Uterus (tissue), 2 donors: Measurements from ENCODE around the gene PFKL.

Experiments
- POLR2A ChIP-seq, 2 donors: fragments of 450-650 bp; IDR thresholded peaks; one replicate each; pipeline ENCODE4 v1.6.1; 2016; ENCODE audit warnings: antibody characterized with exemption in 2 of 2, mild to moderate bottlenecking in 1 of 2, moderate library complexity in 1 of 2
- TF ChIP-seq, protein P1 (sequence below), 4 experiments: fragments of 200-600 bp in 2 of 4; fragments of 450-650 bp in 2 of 4; sonication (generic) in 2 of 4; IDR thresholded peaks; one replicate each; pipeline ENCODE4 v1.5.1; 2016 to 2019; ENCODE audit warnings: antibody characterized with exemption in 4 of 4, mild to moderate bottlenecking in 2 of 4, moderate library complexity in 1 of 4

DNA sequence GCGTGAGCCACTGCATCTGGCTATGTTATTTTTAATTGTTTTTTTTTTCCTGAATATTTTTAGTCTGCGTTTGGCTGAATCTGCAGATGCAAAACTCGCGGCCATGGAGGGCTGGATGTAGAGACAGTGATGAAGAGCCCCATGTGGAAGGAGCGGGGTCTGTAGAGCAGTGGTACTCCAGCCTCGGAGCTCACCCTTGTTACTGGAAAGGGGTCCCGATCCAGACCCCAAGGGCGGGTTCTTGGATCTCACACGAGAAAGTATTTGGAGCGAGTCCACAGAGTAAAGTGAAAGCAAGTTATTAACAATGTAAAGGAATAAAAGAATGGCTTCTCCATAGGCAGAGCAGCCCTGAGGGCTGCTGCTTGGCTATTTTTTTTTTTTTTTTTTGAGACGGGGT, 56.3 kb downstream of the PFKL start:
- TF ChIP-seq, protein P1, sequence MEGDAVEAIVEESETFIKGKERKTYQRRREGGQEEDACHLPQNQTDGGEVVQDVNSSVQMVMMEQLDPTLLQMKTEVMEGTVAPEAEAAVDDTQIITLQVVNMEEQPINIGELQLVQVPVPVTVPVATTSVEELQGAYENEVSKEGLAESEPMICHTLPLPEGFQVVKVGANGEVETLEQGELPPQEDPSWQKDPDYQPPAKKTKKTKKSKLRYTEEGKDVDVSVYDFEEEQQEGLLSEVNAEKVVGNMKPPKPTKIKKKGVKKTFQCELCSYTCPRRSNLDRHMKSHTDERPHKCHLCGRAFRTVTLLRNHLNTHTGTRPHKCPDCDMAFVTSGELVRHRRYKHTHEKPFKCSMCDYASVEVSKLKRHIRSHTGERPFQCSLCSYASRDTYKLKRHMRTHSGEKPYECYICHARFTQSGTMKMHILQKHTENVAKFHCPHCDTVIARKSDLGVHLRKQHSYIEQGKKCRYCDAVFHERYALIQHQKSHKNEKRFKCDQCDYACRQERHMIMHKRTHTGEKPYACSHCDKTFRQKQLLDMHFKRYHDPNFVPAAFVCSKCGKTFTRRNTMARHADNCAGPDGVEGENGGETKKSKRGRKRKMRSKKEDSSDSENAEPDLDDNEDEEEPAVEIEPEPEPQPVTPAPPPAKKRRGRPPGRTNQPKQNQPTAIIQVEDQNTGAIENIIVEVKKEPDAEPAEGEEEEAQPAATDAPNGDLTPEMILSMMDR (IDR thresholded peaks at IDR 0.05), result no peak
- no peak for TF ChIP-seq POLR2A (IDR thresholded peaks at IDR 0.05)
